ENCODE measurements around the gene LDLRAD4.

The LDLRAD4 gene

GRCh38 chr18:13531681-13532325, 313.2 kb downstream of the LDLRAD4 start:
- no peak for DNase-seq (ENCODE audit: low read depth in 2 of 2)

GRCh38 chr18:13532406-13533075, 314.0 kb downstream of the LDLRAD4 start:
- no peak for DNase-seq (ENCODE audit: low read depth in 2 of 2)

- no peak for DNase-seq (ENCODE audit: low read depth in 2 of 2)
Measured at GRCh38 chr18:13534631-13535030, 316.1 kb downstream of the LDLRAD4 start.

- DNase-seq (ENCODE audit: low read depth in 2 of 2), result no peak
Measured at GRCh38 chr18:13536578-13536977, 318.0 kb downstream of the LDLRAD4 start.

- DNase-seq (ENCODE audit: low read depth in 2 of 2), result no peak
Measured at GRCh38 chr18:13537022-13537780, 318.6 kb downstream of the LDLRAD4 start.

- DNase-seq (ENCODE audit: low read depth in 2 of 2), result no peak
Measured at GRCh38 chr18:13538630-13539029, 320.1 kb downstream of the LDLRAD4 start.

- DNase-seq (ENCODE audit: low read depth in 2 of 2), result no peak
Measured at GRCh38 chr18:13539050-13539449, 320.5 kb downstream of the LDLRAD4 start.

- no peak for DNase-seq (ENCODE audit: low read depth in 2 of 2)
Measured at GRCh38 chr18:13539843-13540476, 321.4 kb downstream of the LDLRAD4 start.

- peak in 1 of 2 experiments; percentile 20 for DNase-seq (ENCODE audit: low read depth in 2 of 2)
Measured at GRCh38 chr18:13540477-13541182, 322.1 kb downstream of the LDLRAD4 start.

- no peak for DNase-seq (ENCODE audit: low read depth in 2 of 2)
Measured at GRCh38 chr18:13541621-13542519, 323.3 kb downstream of the LDLRAD4 start.

GRCh38 chr18:13542520-13542847, 323.9 kb downstream of the LDLRAD4 start:
- no peak for DNase-seq (ENCODE audit: low read depth in 2 of 2)

GRCh38 chr18:13543144-13543543, 324.6 kb downstream of the LDLRAD4 start:
- no peak for DNase-seq (ENCODE audit: low read depth in 2 of 2)

GRCh38 chr18:13543811-13544732, 325.5 kb downstream of the LDLRAD4 start:
- DNase-seq (ENCODE audit: low read depth in 2 of 2), result no peak

- no peak for DNase-seq (ENCODE audit: low read depth in 2 of 2)
Measured at GRCh38 chr18:13544953-13545352, 326.4 kb downstream of the LDLRAD4 start.

GRCh38 chr18:13545514-13545913, 327.0 kb downstream of the LDLRAD4 start:
- no peak for DNase-seq (ENCODE audit: low read depth in 2 of 2)

GRCh38 chr18:13545955-13546354, 327.4 kb downstream of the LDLRAD4 start:
- no peak for DNase-seq (ENCODE audit: low read depth in 2 of 2)

GRCh38 chr18:13546638-13547037, 328.1 kb downstream of the LDLRAD4 start:
- no peak for DNase-seq (ENCODE audit: low read depth in 2 of 2)

GRCh38 chr18:13547347-13547746, 328.8 kb downstream of the LDLRAD4 start:
- DNase-seq (ENCODE audit: low read depth in 2 of 2), result no peak

GRCh38 chr18:13548106-13548819, 329.7 kb downstream of the LDLRAD4 start:
- no peak for DNase-seq (ENCODE audit: low read depth in 2 of 2)

Measured in stimulated activated CD4-positive, alpha-beta T cell treated with anti-CD3 and anti-CD28 coated beads, Interleukin-12 subunit alpha, Interleukin-12 subunit beta, amount 100 ng/mL, for 24 hours (primary cell).